ENCODE measurements around the gene TRIM71. TPM values are rescaled to one million over a fixed set of nuclear protein-coding genes. Genes with fewer than 3 reads are reported as not detected.
"Not testable (repeated sequence)": the region's sequence is repeated elsewhere in the genome, so short reads cannot be mapped to it uniquely, and the experiment has no call there.

Gene TRIM71
- total RNA-seq, 1 donor from 2014 or later, result not detected

DNA sequence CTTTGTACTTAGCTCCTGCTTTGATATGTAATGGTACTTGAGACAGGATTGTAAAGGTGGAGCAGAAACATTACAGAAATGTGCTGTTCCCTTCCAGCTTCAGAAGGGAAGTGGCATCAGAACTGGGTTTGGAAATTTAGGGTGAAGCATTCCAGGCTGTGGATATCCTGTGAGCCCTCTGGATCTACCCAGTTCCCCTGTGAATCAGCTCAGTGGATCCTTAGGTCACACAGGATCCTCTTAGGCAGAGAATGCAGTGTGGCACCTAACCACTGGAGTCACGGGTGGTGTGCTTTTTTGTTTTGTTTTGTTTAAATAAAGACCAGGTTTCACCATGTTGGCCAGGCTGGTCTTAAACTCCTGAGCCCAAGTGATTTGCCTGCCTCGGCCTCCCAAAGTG lies 66.0 kb downstream of the TRIM71 start:
- DNase-seq (ENCODE audit: low spot score), result no peak
- intact Hi-C loops (cut with DNase I), result no loop called here

GRCh38 chr3:32884591-32884990 lies 66.8 kb downstream of the TRIM71 start:
- intact Hi-C loops (cut with DNase I), result no loop called here
- DNase-seq (ENCODE audit: low spot score), result no peak

DNA sequence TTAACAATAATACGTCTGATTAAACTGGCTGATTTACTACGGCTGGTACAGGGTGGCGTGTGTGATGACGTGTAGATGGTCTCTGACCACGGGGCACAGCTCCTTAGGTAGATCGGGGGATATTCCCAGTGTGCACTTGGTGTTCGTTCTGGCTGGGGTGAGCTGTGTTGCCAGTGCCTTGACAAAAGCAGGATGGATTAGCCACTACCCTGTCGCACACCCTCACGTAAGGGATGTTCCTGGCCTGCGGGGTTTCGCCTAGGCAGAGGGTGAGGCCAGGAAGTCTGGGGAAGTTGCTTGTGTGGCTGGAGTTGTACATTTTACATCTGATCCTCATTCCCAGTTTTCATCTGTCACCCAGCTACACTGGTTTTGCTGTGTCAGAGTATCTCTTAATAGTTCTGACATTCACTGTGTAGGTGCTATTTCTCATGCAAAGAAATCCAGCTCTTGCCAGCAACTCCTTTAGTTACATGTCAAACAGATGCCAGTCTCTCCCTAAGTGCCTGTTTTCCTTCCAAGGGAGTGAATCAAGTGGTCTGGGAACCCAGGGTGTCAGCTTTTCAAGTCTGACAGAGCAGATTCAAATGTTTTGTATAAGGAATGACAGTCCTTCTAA lies 67.6 kb downstream of the TRIM71 start:
- intact Hi-C loops (cut with DNase I), result no loop called here
- no peak for DNase-seq (ENCODE audit: low spot score)

DNA sequence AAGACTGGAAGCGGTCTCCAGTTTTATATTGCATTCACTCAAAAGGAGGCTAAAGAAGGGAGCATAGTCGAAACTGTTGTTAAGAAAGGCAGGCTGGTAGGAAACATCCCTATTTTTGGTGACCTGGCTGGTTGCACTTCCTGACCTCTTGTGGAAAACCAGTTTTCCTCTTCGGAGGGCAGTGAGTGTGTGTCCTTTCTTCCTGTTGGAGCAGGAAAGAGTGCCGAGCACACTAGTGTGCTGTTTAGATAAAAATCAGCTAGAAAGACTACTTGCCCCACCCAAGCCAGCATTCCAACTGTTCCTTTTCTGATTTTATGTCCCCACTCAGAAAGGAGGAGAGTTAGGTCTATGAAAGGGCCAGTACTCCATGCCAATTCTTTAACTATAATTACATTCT lies 68.5 kb downstream of the TRIM71 start:
- intact Hi-C loops (cut with DNase I), result no loop called here
- no peak for DNase-seq (ENCODE audit: low spot score)

GRCh38 chr3:32886911-32887310 lies 69.1 kb downstream of the TRIM71 start:
- DNase-seq (ENCODE audit: low spot score), result no peak
- intact Hi-C loops (cut with DNase I), result no loop called here

GRCh38 chr3:32888739-32889138 lies 70.9 kb downstream of the TRIM71 start:
- DNase-seq (ENCODE audit: low spot score), result no peak
- intact Hi-C loops (cut with DNase I), result no loop called here

GRCh38 chr3:32890420-32891276 lies 72.9 kb downstream of the TRIM71 start:
- no peak for DNase-seq (ENCODE audit: low spot score)
- intact Hi-C loops (cut with DNase I), result no loop called here

DNA sequence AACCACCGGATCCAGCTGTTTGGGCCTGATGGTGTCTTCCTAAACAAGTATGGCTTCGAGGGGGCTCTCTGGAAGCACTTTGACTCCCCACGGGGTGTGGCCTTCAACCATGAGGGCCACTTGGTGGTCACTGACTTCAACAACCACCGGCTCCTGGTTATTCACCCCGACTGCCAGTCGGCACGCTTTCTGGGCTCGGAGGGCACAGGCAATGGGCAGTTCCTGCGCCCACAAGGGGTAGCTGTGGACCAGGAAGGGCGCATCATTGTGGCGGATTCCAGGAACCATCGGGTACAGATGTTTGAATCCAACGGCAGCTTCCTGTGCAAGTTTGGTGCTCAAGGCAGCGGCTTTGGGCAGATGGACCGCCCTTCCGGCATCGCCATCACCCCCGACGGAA lies 73.6 kb downstream of the TRIM71 start:
- intact Hi-C loops (cut with DNase I), result no loop called here
- DNase-seq (ENCODE audit: low spot score), result no peak

DNA sequence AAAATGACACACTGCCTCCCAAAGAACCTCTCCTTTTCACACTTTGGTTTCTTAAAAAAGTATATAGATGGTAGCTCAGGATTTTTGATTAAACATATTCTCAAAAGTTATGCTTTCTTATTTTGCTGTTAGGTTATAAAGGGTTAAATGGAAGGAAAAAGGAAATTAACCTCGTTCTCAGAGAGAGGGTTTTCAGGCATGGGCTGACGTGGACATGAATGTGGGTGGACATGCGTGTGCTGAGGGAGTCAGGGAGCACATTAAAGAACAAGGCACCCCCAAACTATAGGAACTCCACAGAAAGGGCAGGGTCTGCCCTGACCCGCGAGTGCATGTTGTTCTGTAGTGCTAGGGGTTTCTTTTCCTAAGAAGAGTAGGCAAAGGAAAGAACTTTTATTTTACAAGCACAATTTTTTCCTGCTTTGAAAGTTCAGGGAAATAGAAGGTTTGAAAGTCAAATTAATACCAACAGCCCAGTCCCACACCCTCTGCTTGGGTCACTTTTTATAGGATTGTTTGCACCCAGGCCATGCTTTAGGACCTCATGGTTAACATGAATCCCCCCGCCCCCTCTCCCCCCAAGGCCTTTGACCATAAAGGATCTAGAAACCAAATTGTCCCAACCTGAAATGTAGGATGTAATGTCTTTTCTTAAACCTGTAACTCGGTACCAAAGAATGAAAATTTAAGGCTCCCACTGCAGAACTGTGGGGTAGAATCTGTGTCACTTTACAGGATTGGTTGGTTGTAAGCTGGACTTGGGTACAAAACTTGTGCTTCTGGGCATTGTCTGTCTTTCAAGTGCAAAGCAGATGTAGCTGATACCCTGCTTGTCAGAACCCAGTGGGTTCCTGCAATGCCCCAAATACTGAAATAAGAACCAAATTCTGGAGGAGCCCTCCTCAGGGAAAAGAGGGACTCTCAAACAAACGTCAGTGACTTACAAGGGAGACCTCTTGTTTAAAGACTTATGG lies 75.1 kb downstream of the TRIM71 start:
- intact Hi-C loops (cut with DNase I), result no loop called here
- DNase-seq (ENCODE audit: low spot score), result no peak

DNA sequence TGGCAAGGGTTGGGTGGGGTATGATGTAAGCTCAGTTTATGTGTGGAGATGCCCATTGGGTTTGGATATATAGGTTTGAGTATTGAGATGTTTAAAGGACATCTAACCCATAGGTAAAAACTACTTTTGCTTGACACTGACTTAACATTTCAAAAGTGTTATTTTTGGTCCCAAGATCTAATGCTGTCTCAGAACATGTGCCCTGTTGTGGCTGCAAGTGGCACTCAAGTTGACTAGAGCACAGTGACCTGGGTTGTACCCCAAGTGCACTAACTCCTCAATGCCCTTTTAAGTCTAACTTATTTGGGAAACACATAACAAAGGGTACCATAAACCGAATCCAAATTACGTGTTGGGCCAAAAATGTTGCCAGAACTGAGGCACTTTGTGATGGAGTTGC lies 77.2 kb downstream of the TRIM71 start:
- no peak for DNase-seq (ENCODE audit: low spot score)
- intact Hi-C loops (cut with DNase I), result no loop called here

DNA sequence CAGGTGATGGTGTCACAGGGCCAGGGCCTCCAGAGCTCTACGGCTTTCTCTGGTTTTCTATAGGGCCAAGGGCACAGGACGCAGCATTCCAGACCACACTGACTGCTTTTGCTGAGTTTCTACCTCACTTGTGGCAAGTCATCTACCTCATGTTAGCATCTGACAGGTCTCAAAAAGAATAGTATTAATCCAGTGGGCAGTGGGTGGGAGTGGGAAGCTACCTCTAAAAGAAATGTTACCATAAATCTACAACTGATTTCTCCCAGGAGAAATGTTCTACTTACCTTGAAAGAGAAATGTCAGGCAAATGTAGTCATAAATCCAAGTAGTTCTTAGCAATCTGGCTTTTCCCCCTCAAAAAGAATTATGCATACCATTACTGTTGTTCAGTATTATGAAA lies 77.9 kb downstream of the TRIM71 start:
- intact Hi-C loops (cut with DNase I), result no loop called here
- DNase-seq (ENCODE audit: low spot score), result no peak

DNA sequence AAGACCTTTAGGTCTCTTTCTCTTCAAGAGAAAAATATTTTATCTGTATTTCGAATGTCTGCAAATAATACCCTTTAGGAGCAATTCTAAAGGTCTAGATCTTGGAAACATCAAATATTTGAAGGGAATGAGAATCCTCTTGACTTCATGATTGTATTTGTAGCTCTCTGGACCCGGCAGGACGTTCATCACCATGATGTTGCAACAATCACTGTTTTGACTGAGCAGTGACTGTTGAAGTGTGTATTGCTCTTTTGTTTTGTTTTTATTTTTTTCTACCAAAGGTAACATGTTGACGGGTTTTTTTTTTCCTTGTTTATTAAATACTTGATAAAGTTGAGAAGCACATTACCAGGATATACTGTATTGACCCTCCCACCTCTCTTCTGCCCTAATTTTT lies 78.3 kb downstream of the TRIM71 start:
- DNase-seq (ENCODE audit: low spot score), result no peak
- intact Hi-C loops (cut with DNase I), result no loop called here

DNA sequence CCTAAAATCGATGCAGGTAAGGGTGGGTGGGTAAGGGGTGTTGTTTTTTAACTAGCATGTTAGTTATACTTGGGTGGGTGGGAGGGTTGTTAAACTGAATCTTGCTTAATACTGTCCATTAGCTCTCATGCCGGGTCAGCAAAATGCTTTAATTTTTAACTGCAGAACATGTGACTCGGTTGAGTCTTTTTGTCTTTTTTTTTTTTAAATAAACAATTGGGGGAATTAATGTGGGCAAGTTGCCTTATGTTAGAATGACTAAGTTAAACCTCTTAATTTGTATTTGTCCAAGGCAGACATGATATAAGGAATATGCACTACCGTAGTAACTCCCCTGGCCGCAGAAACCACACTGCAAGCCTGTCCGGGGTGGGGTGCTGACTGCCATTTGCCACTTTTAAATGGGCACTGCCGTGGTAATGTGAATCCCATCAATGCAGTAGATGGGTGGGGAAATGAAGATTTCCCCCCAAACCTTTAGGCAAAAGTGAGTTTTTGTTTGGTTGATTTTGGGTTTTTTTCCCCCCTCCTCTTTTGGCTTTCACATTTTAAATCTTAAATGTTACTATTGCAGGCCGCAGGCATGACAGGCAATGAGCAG lies 79.3 kb downstream of the TRIM71 start:
- intact Hi-C loops (cut with DNase I), result no loop called here
- DNase-seq (ENCODE audit: low spot score), result no peak

- DNase-seq (ENCODE audit: low spot score), result no peak
- intact Hi-C loops (cut with DNase I), result no loop called here
Measured at GRCh38 chr3:32897981-32898623, 80.3 kb downstream of the TRIM71 start.

GRCh38 chr3:32899265-32899664 lies 81.5 kb downstream of the TRIM71 start:
- DNase-seq (ENCODE audit: low spot score), result no peak
- intact Hi-C loops (cut with DNase I), result no loop called here

DNA sequence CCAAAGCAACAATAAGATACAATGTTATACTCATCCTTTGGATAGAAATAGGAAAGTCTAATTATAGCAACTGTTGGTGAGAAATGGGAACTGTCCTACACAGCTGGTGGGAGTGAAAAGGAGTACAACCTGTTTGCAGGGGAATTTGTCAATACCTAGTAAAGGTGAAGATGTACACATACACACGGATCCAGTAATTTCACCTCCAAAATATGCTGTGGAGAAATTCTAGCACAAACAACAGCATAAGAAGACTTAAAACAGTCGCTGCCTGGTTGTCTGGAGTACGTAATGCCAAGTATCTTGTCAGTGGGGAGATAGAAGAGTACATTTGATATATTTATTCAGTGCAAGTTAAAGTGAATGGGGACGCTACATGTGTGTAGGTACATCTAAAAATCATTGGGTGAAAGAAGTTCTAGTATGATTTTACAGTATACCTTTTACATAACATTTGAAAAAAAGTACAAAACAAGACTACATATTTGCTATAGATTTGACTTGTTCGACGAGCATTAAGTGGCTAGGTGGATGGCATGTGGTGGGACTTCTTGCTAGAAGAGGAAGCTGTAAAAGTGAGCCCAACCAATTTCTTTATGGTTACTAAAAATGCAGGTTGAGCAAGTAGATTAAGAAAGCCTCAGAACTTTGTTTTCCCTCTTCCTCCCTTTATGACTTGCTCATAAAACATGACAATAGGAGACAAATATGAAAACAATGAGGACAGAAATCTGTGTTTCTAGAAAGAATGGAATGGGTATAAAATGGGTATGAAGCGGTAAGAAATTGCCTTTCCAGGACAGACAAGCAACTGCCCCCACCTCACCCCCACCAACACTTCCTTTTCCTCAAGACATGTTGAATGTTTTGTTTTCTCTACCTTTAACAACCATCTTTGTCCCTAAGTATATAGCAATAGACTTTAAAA lies 83.5 kb downstream of the TRIM71 start:
- intact Hi-C loops (cut with DNase I), result no loop called here
- DNase-seq (ENCODE audit: low spot score), result no peak

DNA sequence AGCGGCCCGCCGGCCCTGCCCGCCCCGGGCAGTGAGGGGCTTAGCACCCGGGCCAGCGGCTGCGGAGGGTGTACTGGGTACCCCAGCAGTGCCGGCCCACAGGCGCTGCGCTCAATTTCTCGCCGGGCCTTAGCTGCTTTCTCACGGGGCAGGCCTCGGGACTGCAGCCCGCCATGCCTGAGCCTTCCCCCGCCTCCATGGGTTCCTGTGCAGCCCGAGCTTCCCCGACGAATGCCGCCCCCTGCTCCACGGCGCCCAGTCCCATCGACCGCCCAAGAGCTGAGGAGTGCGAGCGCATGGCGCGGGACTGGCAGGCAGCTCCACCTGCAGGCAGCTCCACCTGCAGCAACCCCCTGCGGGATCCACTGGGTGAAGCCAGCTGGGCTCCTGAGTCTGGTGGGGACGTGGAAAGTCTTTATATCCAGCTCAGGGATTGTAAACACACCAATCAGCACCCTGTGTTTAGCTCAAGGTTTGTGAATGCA lies 85.1 kb downstream of the TRIM71 start:
- intact Hi-C loops (cut with DNase I); DNase-seq (ENCODE audit: low spot score): not testable (repeated sequence)

- no peak for DNase-seq (ENCODE audit: low spot score)
- intact Hi-C loops (cut with DNase I), result no loop called here
Measured at GRCh38 chr3:32903953-32904352, 86.2 kb downstream of the TRIM71 start.
